GM12878 (cell line): Measurements from ENCODE around the gene CDKN2B. TPM values are rescaled to one million over a fixed set of nuclear protein-coding genes. Genes with fewer than 3 reads are reported as not detected.

Experiments used
- ASH2L ChIP-seq: fragments of 300-600, 200-600 bp; sonication (generic); IDR thresholded peaks from 2 replicates; pipeline ENCODE4 v1.6.1; 2017; ENCODE audit warnings: low read depth, mild to moderate bottlenecking, borderline replicate concordance
- BCL11A ChIP-seq: IDR thresholded peaks from 2 replicates; pipeline ENCODE4 v1.6.1; 2011; ENCODE audit warnings: low read depth, low read length
- BHLHE40 ChIP-seq, 2 experiments: fragments of 450-650 bp in 1 of 2; IDR thresholded peaks; 2 replicates each; pipeline ENCODE4 v1.6.1; 2011 to 2017; ENCODE audit warnings: low read depth in 2 of 2, borderline replicate concordance in 1 of 2, improper control_type of control experiment in 1 of 2, low read length in 1 of 2, mild to moderate bottlenecking in 1 of 2
- BRCA1 ChIP-seq: IDR thresholded peaks from 2 replicates; pipeline ENCODE4 v1.6.1; 2011; ENCODE audit warnings: low read depth, low read length, improper control_type of control experiment
- CHD1 ChIP-seq: IDR thresholded peaks from 2 replicates; pipeline ENCODE4 v1.6.1; 2012; ENCODE audit warnings: low read depth, low read length, improper control_type of control experiment
- CHD2 ChIP-seq: IDR thresholded peaks from 2 replicates; pipeline ENCODE4 v1.6.1; 2011; ENCODE audit warnings: low read depth, low read length, improper control_type of control experiment, borderline replicate concordance
- CREB1 ChIP-seq: IDR thresholded peaks from 2 replicates; pipeline ENCODE4 v1.6.1; 2012; ENCODE audit warnings: low read depth, mild to moderate bottlenecking, inconsistent platforms
- DPF2 ChIP-seq: fragments of 450-650 bp; IDR thresholded peaks from 2 replicates; pipeline ENCODE4 v1.6.1; 2017; ENCODE audit warnings: mild to moderate bottlenecking
- FOXK2 ChIP-seq: fragments of 450-650 bp; IDR thresholded peaks from 2 replicates; pipeline ENCODE4 v1.6.1; 2017; ENCODE audit warnings: mild to moderate bottlenecking, moderate library complexity
- GATAD2B ChIP-seq: fragments of 450-650 bp; conservative IDR thresholded peaks from 2 replicates; pipeline ENCODE4 v1.6.1; 2017; ENCODE audit warnings: low read depth, mild to moderate bottlenecking, moderate library complexity
- HSF1 ChIP-seq: fragments of 150-350 bp; IDR thresholded peaks from 2 replicates; pipeline ENCODE4 v1.6.1; 2014; ENCODE audit warnings: mild to moderate bottlenecking, low read depth, low read length
- JUNB ChIP-seq: IDR thresholded peaks from 2 replicates; pipeline ENCODE4 v1.6.1; 2016; ENCODE audit warnings: antibody characterized with exemption, mild to moderate bottlenecking
- MYC ChIP-seq: IDR thresholded peaks from 2 replicates; pipeline ENCODE4 v1.6.1; 2011; ENCODE audit warnings: mild to moderate bottlenecking, low read length, moderate library complexity, inconsistent platforms; ENCODE audit not compliant: insufficient read depth, insufficient replicate concordance, insufficient read length, severe bottlenecking
- NFIC ChIP-seq: IDR thresholded peaks from 2 replicates; pipeline ENCODE4 v1.6.1; 2012; ENCODE audit warnings: low read depth, mild to moderate bottlenecking, inconsistent platforms, low read length, moderate library complexity
- NFXL1 ChIP-seq: fragments of 450-650 bp; IDR thresholded peaks from 2 replicates; pipeline ENCODE4 v1.6.1; 2017; ENCODE audit warnings: antibody characterized with exemption, mild to moderate bottlenecking, borderline replicate concordance
- PAX5 ChIP-seq: IDR thresholded peaks from 2 replicates; pipeline ENCODE4 v1.6.1; 2011; ENCODE audit warnings: low read depth, low read length, borderline replicate concordance
- PBX3 ChIP-seq: IDR thresholded peaks from 2 replicates; pipeline ENCODE4 v1.6.1; 2011; ENCODE audit warnings: mild to moderate bottlenecking, low read depth, low read length, moderate library complexity; ENCODE audit not compliant: insufficient replicate concordance
- RBBP5 ChIP-seq: fragments of 200-600 bp; sonication (generic); conservative IDR thresholded peaks from 2 replicates; pipeline ENCODE4 v1.6.1; 2016
- RELB ChIP-seq: fragments of 450-650 bp; IDR thresholded peaks from 2 replicates; pipeline ENCODE4 v1.6.1; 2017; ENCODE audit warnings: low read depth, mild to moderate bottlenecking, moderate library complexity
- SUZ12 ChIP-seq: fragments of 200-600 bp; sonication (generic); IDR thresholded peaks from one replicate; pipeline ENCODE4 v1.6.1; 2018; ENCODE audit warnings: antibody characterized with exemption, mild to moderate bottlenecking; ENCODE audit not compliant: unreplicated experiment
- TCF12 ChIP-seq: IDR thresholded peaks from 2 replicates; pipeline ENCODE4 v1.6.1; 2011; ENCODE audit warnings: low read depth, mild to moderate bottlenecking, low read length
- ZBTB40 ChIP-seq: fragments of 450-650 bp; IDR thresholded peaks from 2 replicates; pipeline ENCODE4 v1.6.1; 2016; ENCODE audit warnings: mild to moderate bottlenecking, moderate library complexity, borderline replicate concordance
- ZZZ3 ChIP-seq: IDR thresholded peaks from 2 replicates; pipeline ENCODE4 v1.6.1; 2011; ENCODE audit warnings: low read depth; ENCODE audit not compliant: control insufficient read depth, insufficient read length
- polyA plus RNA-seq, 11 experiments: library from polyadenylated mRNA; depleted of rRNA in 4 of 11; unstranded in 6 of 11; stranded (reverse) in 5 of 11; fragments of >200 nt; fragmentation: Nextera tagmentation in 4 of 11; fragmentation: Illumina TruSeq in 1 of 11; extraction: Ambion mirVana in 4 of 11; extraction: Trizol in 1 of 11; gene quantifications; 1 replicate in 1 of 11; 2 replicates in 10 of 11; pipeline versions ENCODE4 v1.2.1 to v1.2.3, GENCODE V29; 2011 to 2016; ENCODE audit warnings: inconsistent platforms in 2 of 11, missing spikeins in 2 of 11, low read depth in 1 of 11
- total RNA-seq, 4 experiments: library from RNA; depleted of rRNA in 3 of 4; stranded (reverse); fragments of >200 nt in 3 of 4; fragmentation: Illumina TruSeq in 1 of 4; extraction: Trizol in 1 of 4; gene quantifications; 2 replicates each; pipeline versions ENCODE4 v1.2.1 to v1.2.3, GENCODE V29; 2013 to 2021

CDKN2B gene
- total and polyA plus RNA-seq, 10 of the 15 experiments (the other 5 are each of a cell fraction or from before 2014, with no cell fraction given) = 0.03 to 0.47 (median 0.08) TPM; not detected in 1

- TF ChIP-seq ZBTB40 = peak; percentile 37; the same call in 1 of the 2 replicates
- TF ChIP-seq PBX3 = no peak
- TF ChIP-seq MYC = no peak
- no peak for TF ChIP-seq ZZZ3
- TF ChIP-seq RBBP5 = no peak
- TF ChIP-seq GATAD2B = no peak
- TF ChIP-seq FOXK2 = no peak
- TF ChIP-seq BCL11A = no peak
- TF ChIP-seq CHD2 = peak; percentile 57; the same call in 1 of the 2 replicates
- peak; percentile 89 for TF ChIP-seq CREB1
- TF ChIP-seq HSF1 = no peak
- TF ChIP-seq BHLHE40 (IDR thresholded peaks at IDR 0.05; ENCODE audit: borderline replicate concordance in 1 of 2, low read depth in 2 of 2, low read length in 1 of 2) = peak in 1 of 2 experiments; percentile 52; a peak in 1 of 4 replicates
- TF ChIP-seq CHD1 = no peak
- TF ChIP-seq NFIC = no peak
- TF ChIP-seq DPF2 = 0 out of 2 replicates have a peak, but pooled peaks have one; percentile 60
- no peak for TF ChIP-seq BRCA1
- peak; percentile 98; the same call in 1 of the 2 replicates for TF ChIP-seq ASH2L
- TF ChIP-seq PAX5 = no peak
- no peak for TF ChIP-seq NFXL1
- no peak for TF ChIP-seq SUZ12
- no peak for TF ChIP-seq JUNB
- peak; percentile 51 for TF ChIP-seq TCF12
- no peak for TF ChIP-seq RELB
Measured at GRCh38 chr9:21995006-21995665, 14.0 kb downstream of the CDKN2B start (continued).
